Naive B cell (primary cell): ENCODE data around the gene EDN2. TPM values are rescaled to one million over a fixed set of nuclear protein-coding genes. Genes with fewer than 3 reads are reported as not detected.

Experiments used
- ATAC-seq, 2 donors: fragments of 150-1000 bp; cut with Tn5 transposase; 2 replicates each; pipeline ENCODE4 v1.10.0; 2021; ENCODE audit warnings: low read depth in 2 of 2, mild to moderate bottlenecking in 2 of 2, moderate library complexity in 2 of 2
- DNase-seq: peaks from one replicate; pipeline ENCODE4 v3.0.0; 2022
- H3K27ac Mint-ChIP-seq, 6 donors: one replicate each; pipeline ENCODE4 v1.8.0; 2020 to 2022; ENCODE audit warnings: mild to moderate bottlenecking in 6 of 6, mixed read lengths in 6 of 6, moderate library complexity in 5 of 6, inconsistent platforms in 2 of 6
- H3K27me3 Mint-ChIP-seq, 3 donors: one replicate each; pipeline ENCODE4 v1.8.0; 2021 to 2022; ENCODE audit warnings: mixed read lengths in 3 of 3, mild to moderate bottlenecking in 1 of 3
- H3K36me3 Mint-ChIP-seq, 2 donors: one replicate each; pipeline ENCODE4 v1.8.0; 2020 to 2022; ENCODE audit warnings: mixed read lengths in 2 of 2, inconsistent platforms in 1 of 2, mild to moderate bottlenecking in 1 of 2
- H3K4me1 Mint-ChIP-seq, 3 donors: one replicate each; pipeline ENCODE4 v1.8.0; 2020 to 2022; ENCODE audit warnings: mixed read lengths in 3 of 3, inconsistent platforms in 1 of 3, mild to moderate bottlenecking in 1 of 3, moderate library complexity in 1 of 3
- H3K4me3 Mint-ChIP-seq, 8 donors: one replicate each; pipeline ENCODE4 v1.8.0; 2020 to 2022; ENCODE audit warnings: mild to moderate bottlenecking in 8 of 8, mixed read lengths in 8 of 8, moderate library complexity in 8 of 8, inconsistent platforms in 2 of 8
- H3K9me3 Mint-ChIP-seq, 7 donors: one replicate each; pipeline ENCODE4 v1.8.0; 2020 to 2022; ENCODE audit warnings: mixed read lengths in 7 of 7, mild to moderate bottlenecking in 5 of 7, inconsistent platforms in 2 of 7, moderate library complexity in 1 of 7
- polyA plus RNA-seq, 6 donors: library from polyadenylated mRNA; unstranded; fragments of 300-500 nt; fragmentation: Illumina TruSeq; gene quantifications; one replicate each; pipeline ENCODE4 v1.2.3, GENCODE V29; 2021; ENCODE audit warnings: low read depth in 6 of 6

EDN2 gene
- polyA plus RNA-seq, 6 donors from 2014 or later = not detected

DNA sequence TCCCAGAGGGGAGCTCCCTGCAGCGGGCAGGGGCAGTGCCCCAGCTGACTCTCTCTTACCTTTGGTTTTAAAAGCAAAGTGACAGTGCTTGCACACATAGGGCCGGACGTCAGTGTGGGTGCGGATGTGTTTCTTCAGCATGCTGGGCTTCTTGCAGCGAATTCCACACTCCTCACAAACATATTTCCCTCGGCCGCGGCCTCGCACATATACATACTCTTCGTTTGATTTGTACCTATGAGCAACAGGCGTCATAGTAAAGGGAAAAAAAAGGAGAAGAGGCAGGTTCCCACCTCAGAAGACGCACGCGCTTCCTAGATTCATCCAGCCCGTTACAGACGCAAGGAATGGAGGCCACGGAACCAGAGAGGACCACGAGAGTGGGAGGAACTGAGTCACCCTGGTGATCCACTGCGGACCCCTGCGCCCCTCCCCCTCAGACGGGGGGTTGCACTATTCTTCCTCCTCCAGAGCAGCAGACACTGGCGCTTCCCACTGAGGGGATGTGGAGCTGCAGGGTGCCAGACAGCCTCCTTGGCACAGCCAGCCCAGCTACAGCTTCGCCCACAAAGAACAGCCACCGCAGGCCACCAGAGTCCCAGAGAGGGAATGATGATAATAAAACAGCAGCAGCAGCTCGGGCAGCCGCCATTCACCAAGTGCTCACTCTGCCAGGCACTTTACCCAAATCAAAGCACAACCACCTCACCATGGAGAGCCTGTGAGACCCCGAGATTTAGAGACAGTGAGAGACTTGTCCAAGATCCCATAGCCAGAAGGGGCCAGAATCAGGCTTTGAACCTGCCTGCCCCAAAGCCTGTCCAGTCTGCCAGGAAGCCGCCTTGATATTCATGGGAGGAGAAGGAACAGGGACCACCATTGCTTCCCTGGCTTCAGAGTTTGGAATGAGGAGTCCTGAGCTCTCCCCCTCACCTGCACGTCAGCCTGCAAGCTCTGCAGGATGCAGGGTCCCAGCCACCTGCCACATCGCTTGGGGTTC is 40.5 kb upstream of the EDN2 start:
- no peaks in the 10 kb centered on the region for H3K27me3 Mint-ChIP-seq

DNA sequence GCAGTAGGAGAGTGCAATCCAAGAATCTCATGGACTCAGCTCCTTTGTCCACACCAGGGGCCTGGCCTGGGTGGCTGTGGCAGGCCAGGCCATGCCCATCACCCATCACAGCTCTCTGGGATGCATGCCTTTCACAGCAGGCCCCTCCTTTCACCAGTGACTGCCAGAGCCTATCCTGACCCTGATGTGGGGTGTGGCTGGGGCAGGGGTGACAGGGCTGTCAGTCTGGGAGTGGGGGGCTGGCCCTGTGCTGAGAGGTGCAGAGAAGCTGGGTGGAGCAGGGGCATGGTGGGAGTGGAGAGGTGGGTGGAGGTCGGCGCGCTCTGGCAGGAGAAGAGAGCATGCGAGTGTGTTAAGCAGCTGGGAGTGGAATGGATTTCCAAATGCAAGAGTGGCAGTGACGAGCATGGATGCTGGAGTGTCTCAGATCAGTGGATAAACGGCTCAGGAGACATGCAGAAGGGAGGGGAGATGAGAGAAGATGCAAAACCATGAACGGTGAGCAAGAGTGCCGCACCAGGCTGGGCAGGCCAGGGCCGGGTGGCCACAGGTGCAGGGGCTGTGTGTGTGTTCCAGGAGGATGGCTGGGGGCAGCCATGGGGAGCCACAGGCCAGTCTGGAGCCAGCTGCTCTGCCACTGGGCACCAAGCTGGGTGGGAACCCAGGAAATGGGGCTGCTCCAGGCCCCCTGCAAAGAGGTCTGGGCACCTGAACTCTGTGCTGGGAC is 39.6 kb upstream of the EDN2 start:
- DNase-seq (no peak), ATAC-seq (no peak)
- Mint-ChIP-seq H3K27ac (peak overlapping the region in 1 of 6 donors; percentile 32), H3K27me3 (no peaks in the 10 kb centered on the region), H3K4me3 (no peak overlapping the region), H3K36me3 (peaks cover 0 to 9% of the 10 kb centered on the region in 2 donors), H3K4me1 (peaks cover 9 to 29% (median 9%) of the 10 kb centered on the region in 3 donors), H3K9me3 (peaks cover 0 to 8% (median 0%) of the 10 kb centered on the region in 7 donors)

More for the DNA sequence above, 40.5 kb upstream of the EDN2 start:
- H3K27ac Mint-ChIP-seq = peak overlapping the region in 2 of 6 donors; percentile 42 to 44
- no peak overlapping the region for H3K4me3 Mint-ChIP-seq
- no peak for ATAC-seq
- H3K36me3 Mint-ChIP-seq = peaks cover 0 to 1% of the 10 kb centered on the region in 2 donors
- H3K4me1 Mint-ChIP-seq = peaks cover 0 to 30% (median 3%) of the 10 kb centered on the region in 3 donors
- no peak for DNase-seq
- peaks cover 0 to 8% (median 0%) of the 10 kb centered on the region in 7 donors for H3K9me3 Mint-ChIP-seq

DNA sequence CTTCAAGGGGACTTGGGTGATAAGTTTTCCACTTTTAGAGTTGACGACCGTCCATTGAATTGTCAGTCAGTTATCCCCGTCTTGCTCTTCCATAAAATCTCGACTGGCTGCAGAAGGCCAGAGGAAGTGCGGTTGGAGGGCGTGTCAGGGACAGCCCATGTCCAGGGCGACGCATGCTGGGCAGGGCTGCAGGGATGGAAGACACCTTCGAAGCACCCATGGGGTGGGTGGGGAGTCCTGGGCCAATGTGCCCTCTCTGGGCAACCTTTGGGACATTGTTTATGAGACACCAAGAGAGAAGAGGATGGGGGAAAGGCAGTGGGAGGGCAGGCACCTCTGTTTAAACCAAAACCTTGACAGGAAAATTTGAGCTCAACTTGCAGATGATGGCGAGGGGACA is 38.6 kb upstream of the EDN2 start:
- Mint-ChIP-seq H3K4me1 (peaks cover 18 to 32% (median 19%) of the 10 kb centered on the region in 3 donors), H3K36me3 (peaks cover 0 to 9% of the 10 kb centered on the region in 2 donors), H3K9me3 (peaks cover 0 to 8% (median 0%) of the 10 kb centered on the region in 7 donors), H3K27me3 (no peaks in the 10 kb centered on the region), H3K4me3 (no peak overlapping the region), H3K27ac (peak overlapping the region in 2 of 6 donors; percentile 45 to 63)
- ATAC-seq = no peak
- DNase-seq = no peak

DNA sequence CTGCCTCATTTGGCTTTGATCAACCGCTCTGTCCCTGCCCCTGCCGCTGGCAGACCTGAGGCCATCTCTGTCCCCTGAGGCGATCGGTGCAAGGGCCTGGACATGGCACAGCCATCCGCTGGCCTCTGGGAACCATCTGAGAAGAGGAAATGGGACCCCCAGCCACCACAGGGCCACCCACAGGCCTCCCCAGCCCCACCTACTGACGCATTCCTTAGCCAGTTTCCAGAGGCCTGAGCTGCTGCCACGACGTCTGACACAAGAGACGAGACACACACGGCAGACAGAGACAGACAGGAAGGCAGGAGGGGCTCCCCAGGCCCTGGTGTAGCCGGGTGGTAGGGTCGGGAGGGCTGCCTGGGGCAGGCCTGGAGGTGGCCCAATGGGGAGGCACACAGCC is 37.3 kb upstream of the EDN2 start:
- Mint-ChIP-seq H3K9me3 (peaks cover 0 to 3% (median 0%) of the 10 kb centered on the region in 7 donors), H3K4me3 (no peak overlapping the region), H3K27ac (no peak overlapping the region), H3K36me3 (peaks cover 0 to 9% of the 10 kb centered on the region in 2 donors), H3K4me1 (peaks cover 31 to 32% (median 32%) of the 10 kb centered on the region in 3 donors), H3K27me3 (no peaks in the 10 kb centered on the region)
- DNase-seq (no peak), ATAC-seq (no peak)

DNA sequence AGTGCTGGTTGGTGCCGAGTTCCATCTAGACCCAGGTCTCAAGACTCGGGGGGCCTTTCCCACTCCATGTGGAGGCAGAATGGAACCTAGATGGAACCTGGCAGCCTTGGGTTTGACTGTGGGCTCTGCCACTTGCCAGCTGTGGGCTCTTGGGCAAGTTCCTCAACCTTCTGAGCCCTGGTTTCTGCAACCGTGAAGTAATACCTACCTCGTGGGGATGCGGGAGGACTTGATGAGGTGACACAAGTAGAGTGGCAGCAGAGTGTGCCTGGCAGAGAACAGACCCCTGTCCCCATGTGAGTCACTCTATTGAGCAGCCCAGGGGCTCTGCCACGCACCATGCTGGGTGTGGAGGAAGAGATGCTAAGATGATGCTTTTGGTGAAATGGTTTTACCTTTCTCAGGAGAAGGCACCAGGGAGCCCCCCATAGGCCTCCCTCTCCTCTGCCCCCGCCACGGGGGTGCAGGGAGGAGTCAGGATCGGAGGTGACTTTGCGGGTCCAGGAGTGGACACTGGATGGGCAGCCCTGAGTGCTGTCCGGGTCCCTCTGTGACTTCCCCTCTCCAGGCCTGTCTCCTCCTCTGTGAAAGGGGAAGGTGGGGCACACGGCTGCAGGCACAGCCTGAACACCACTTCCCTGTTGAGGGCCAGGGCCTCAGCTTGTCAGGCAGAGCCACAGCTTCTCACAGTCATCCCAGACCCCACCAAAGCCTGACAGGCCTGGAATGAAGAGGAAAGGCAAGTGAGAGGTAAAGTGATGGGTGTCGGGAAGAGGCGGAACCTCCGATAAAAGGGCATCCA is 36.7 kb upstream of the EDN2 start:
- H3K36me3 Mint-ChIP-seq = peaks cover 0 to 9% of the 10 kb centered on the region in 2 donors

DNA sequence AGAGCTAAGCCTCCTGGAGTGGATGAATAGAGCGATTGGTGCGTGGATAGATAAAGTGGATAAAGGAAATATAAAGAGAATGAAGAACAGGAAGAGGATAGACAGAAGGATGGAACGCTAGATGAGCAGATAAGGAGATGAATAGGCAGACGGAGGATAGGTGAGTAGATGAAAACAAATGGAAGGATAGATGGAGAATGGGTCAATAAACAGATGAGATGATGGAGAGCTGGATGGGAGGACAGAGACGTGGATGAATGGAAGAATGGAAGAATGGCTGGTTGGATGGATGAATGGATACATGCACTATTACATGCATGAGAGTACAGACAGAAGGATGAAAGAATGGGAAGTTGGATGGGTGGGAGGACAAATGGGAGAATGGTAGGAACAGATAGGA is 35.2 kb upstream of the EDN2 start:
- peak overlapping the region in 1 of 6 donors; percentile 21 for H3K27ac Mint-ChIP-seq
- H3K36me3 Mint-ChIP-seq = peaks cover 0 to 9% of the 10 kb centered on the region in 2 donors
- H3K9me3 Mint-ChIP-seq = no peaks in the 10 kb centered on the region

More for the DNA sequence above, 36.7 kb upstream of the EDN2 start:
- DNase-seq = no peak
- H3K4me1 Mint-ChIP-seq = peaks cover 35 to 37% (median 36%) of the 10 kb centered on the region in 3 donors
- H3K27me3 Mint-ChIP-seq = no peaks in the 10 kb centered on the region
- H3K9me3 Mint-ChIP-seq = no peaks in the 10 kb centered on the region
- no peak for ATAC-seq
- H3K27ac Mint-ChIP-seq = peak overlapping the region in 2 of 6 donors; percentile 60 to 79
- peak overlapping the region in 1 of 8 donors; percentile 15 for H3K4me3 Mint-ChIP-seq

DNA sequence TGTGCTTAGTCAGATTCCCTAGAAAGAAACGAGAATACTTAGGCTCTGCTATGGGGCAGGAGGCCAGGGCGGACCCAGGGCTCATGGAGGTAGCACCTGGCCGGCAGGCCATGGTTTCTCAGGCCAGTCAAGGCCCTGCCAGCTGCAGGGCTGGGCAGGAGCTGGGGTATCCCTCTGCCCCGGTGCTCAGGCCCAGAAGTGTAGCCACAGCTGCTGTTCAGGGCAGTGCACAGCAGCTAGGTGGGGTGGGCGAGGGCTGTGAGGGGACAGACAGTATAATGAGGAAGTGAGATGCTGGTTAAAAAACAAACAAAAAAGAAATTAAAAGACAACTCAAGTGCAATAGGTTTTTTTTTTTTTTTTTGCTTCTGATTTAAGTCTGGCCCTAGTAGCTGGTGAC is 34.0 kb upstream of the EDN2 start:
- H3K36me3 Mint-ChIP-seq = peaks cover 0 to 9% of the 10 kb centered on the region in 2 donors
- peak overlapping the region in 5 of 6 donors; percentile 32 to 84 (median 67) for H3K27ac Mint-ChIP-seq
- H3K4me3 Mint-ChIP-seq = peak overlapping the region; percentile 6 to 57 (median 38)
- peaks cover 35 to 38% (median 37%) of the 10 kb centered on the region in 3 donors for H3K4me1 Mint-ChIP-seq
- H3K9me3 Mint-ChIP-seq = no peaks in the 10 kb centered on the region
- DNase-seq (peak; percentile 22), ATAC-seq (peak; percentile 55 to 63)
- no peaks in the 10 kb centered on the region for H3K27me3 Mint-ChIP-seq

More for the DNA sequence above, 35.2 kb upstream of the EDN2 start:
- DNase-seq (no peak), ATAC-seq (no peak)
- Mint-ChIP-seq H3K27me3 (no peaks in the 10 kb centered on the region), H3K4me3 (no peak overlapping the region), H3K4me1 (peaks cover 35 to 38% (median 37%) of the 10 kb centered on the region in 3 donors)

DNA sequence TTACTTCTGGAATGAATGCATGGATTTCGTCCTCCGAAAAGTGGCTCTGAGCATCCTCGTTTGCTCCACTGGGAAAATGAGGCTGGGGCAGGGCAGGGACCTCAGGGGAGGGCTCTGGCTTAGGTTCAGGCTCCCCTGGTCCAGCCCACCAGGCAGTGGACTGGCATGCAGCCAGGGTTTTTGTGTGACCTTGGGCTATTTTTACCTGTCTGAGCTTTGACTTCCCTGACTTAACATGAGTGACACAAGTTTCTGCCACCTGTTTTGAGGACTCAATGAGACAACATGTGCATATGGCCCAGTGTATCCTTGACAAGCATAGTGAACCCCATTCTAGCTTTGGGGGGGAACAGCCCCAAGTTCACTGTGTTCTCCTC is 32.6 kb upstream of the EDN2 start:
- Mint-ChIP-seq H3K9me3 (no peaks in the 10 kb centered on the region), H3K4me3 (peak overlapping the region; percentile 52 to 92 (median 88)), H3K36me3 (peaks cover 0 to 9% of the 10 kb centered on the region in 2 donors), H3K4me1 (peaks cover 35 to 38% (median 37%) of the 10 kb centered on the region in 3 donors), H3K27me3 (no peaks in the 10 kb centered on the region), H3K27ac (peak overlapping the region in 1 of 6 donors; percentile 86)
- no peak for ATAC-seq
- no peak for DNase-seq

DNA sequence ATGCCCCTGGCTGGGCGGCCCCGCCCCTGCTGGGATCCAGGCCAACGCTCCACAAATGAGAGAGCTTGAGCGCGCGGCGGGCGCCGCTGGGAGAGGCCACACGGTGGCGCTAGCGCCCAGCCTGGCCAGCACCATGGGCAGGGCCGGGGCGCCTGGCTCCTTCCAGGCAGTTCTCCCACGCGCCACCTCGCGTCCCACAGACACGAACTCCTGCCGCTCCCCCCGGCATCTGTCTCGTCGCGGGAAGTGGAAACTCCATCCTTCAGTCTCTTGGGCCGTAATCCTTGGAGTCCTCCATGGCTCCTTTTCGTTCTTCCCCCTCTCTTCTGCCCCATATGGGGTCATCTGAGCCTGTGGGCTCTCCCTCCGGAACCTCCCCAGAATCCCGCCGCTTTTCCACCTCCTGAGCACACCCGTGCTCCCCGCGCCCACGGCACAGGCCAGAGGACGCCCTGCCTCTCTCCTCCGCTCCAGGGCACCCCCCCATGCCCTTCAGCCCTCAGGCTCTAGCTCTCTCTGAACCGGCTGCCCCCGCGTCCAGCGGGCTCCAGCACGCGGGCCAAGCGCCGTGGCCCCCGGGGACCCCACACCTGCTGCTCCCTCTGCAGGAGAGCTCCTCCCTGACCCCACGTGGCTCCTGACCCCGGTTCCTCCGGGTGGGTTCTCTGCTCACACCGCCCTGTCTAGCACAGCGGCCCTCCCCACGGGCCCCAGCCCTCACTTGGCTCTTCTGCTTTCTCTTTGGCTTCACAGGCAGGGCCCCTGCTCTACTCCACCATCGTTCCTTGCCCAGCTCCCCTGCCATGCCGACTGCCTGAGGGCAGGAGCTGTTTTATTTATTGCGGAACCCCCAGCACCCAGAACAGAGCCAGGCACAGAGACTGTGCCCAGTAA is 31.9 kb upstream of the EDN2 start:
- peaks cover 35 to 38% (median 37%) of the 10 kb centered on the region in 3 donors for H3K4me1 Mint-ChIP-seq
- no peaks in the 10 kb centered on the region for H3K27me3 Mint-ChIP-seq
- H3K4me3 Mint-ChIP-seq = peak overlapping the region; percentile 82 to 92 (median 89)
- peak overlapping the region in 2 of 6 donors; percentile 63 to 86 for H3K27ac Mint-ChIP-seq
- ATAC-seq (peak; percentile 82 to 84), DNase-seq (peak; percentile 61)
- no peaks in the 10 kb centered on the region for H3K9me3 Mint-ChIP-seq
- H3K36me3 Mint-ChIP-seq = peaks cover 0 to 15% of the 10 kb centered on the region in 2 donors

DNA sequence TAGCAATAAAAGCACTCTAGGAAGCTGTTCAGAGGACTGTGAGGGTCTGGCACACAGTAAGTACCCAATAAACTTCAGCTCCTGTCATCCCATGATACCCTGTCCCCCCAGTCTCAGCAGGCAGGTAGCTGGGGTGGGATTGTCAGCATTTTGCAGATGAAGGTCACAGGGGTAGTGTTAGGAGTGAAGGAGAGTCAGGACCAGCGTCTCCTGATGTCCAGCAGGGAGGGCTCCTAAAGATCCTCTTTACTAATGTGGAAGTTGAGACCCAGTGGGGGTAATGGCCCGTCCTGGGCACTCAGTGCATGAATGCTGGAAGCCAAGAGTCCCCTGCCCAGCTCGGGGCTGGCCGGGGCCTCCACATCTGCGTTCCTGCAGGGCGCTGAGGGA is 31.3 kb upstream of the EDN2 start:
- DNase-seq (no peak), ATAC-seq (no peak)
- no peak overlapping the region for H3K27ac Mint-ChIP-seq
- peaks cover 0 to 22% of the 10 kb centered on the region in 2 donors for H3K36me3 Mint-ChIP-seq
- no peaks in the 10 kb centered on the region for H3K9me3 Mint-ChIP-seq
- no peaks in the 10 kb centered on the region for H3K27me3 Mint-ChIP-seq
- peaks cover 35 to 38% (median 37%) of the 10 kb centered on the region in 3 donors for H3K4me1 Mint-ChIP-seq
- peak overlapping the region in 6 of 8 donors; percentile 82 to 91 (median 88) for H3K4me3 Mint-ChIP-seq

DNA sequence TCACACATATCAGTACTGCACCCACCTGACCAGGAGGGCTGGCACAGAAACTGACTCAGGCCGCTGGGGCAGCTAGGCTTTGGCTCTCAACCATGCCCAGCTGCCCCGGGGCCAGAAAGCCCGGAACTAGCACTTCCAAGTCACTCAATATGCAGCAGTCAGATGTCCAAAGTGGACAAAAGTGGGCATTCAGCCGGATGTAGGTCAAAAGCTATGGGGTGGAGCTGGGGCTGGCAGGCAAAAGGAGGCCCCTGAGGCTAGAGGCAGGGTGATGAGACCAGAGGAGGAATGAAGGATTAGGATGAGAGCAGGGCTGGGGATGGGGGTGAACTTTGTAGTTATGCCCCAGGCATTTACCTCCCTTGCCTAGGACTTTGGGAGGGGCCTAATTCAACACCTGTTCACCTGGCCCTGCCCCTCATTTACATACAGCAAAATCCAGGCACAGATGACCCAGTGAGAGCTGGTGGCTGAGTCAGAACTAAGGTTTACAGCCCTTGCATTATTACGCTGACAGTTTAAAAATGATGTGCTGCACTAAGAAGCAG is 30.7 kb upstream of the EDN2 start:
- Mint-ChIP-seq H3K4me1 (peaks cover 36 to 38% (median 37%) of the 10 kb centered on the region in 3 donors), H3K4me3 (peak overlapping the region in 4 of 8 donors; percentile 50 to 66 (median 59)), H3K36me3 (peaks cover 1 to 26% of the 10 kb centered on the region in 2 donors), H3K27ac (no peak overlapping the region), H3K9me3 (no peaks in the 10 kb centered on the region), H3K27me3 (no peaks in the 10 kb centered on the region)
- ATAC-seq = no peak
- DNase-seq = no peak
